Stimulated activated naive B cell treated with anti-CD40 and anti-IgM and Interleukin-4, amounts not matched to agents 10 μg/mL and 1 μg/mL and 100 μg/mL, for 72 hours (primary cell): ENCODE results near the gene CCDC71.

ENCODE experiments used
- ATAC-seq, 2 donors: fragments of 150-1000 bp; cut with Tn5 transposase; replicated peaks; 2 replicates each; pipeline ENCODE4 v1.10.0; 2021; ENCODE audit warnings: moderate library complexity in 1 of 2
- DNase-seq: peaks from one replicate; pipeline ENCODE4 v3.0.0; 2021
- H3K27ac Mint-ChIP-seq: one replicate; pipeline ENCODE4 v1.8.0; 2022; ENCODE audit warnings: mild to moderate bottlenecking, mixed read lengths
- H3K27me3 Mint-ChIP-seq, 2 donors: one replicate each; pipeline ENCODE4 v1.8.0; 2022; ENCODE audit warnings: mixed read lengths in 2 of 2
- H3K36me3 Mint-ChIP-seq, 2 donors: one replicate each; pipeline ENCODE4 v1.8.0; 2022; ENCODE audit warnings: mixed read lengths in 2 of 2, mild to moderate bottlenecking in 1 of 2
- H3K4me1 Mint-ChIP-seq, 2 donors: one replicate each; pipeline ENCODE4 v1.8.0; 2022; ENCODE audit warnings: mixed read lengths in 2 of 2, mild to moderate bottlenecking in 1 of 2
- H3K4me3 Mint-ChIP-seq, 2 donors: one replicate each; pipeline ENCODE4 v1.8.0; 2022; ENCODE audit warnings: mild to moderate bottlenecking in 2 of 2, mixed read lengths in 2 of 2, moderate library complexity in 1 of 2
- H3K9me3 Mint-ChIP-seq, 2 donors: one replicate each; pipeline ENCODE4 v1.8.0; 2022; ENCODE audit warnings: mixed read lengths in 2 of 2, mild to moderate bottlenecking in 1 of 2

The CCDC71 gene

DNA sequence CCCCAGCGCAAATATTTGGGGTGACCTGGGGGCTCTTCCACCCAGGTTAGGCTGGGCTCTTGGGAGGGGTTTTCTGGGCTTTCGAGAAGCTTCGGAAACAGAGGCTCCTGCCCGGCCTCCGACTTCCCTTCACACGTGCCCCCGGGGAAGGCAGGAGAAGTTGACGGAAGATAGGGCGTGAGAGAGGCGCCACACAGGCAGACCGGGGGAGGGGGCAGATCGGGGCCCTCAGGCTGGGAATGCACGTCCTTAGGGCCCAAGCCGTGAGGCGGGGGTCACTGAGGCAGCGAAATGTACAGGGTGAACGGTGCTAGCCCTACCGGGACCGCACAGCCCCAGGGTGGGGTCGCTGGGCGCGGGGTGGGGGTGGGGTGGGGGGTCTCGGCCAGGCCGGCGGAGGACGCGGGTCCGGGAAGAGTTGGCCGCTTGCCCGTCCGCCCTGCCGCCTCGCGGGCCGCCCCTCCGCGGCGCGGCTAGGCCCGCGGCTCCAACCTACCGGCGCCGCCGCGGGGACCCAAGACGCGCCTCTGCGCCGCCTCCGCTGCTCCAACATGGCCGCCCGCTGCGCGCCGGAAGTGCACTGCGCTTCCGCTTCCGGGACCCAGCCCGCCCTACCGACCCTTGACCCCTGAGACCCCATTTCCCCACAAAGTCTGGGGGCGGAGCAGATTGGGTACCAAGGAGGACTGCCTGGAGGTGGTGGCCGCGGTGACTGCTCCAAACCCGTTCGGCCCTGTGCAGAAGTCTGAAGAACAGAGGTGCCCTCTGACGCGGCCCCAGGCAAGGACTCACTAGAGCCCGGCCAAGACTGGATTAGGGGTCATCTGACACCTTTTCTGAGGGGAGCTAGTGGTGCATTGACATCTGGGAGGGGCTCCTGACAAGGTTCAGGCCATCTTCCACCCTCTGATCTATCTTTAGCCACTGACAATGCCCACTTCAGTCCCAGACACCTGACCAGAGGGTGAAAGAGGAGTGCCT is at the start of gene CCDC71:
TSS of gene CCDC71 (minus strand) at position 561 of the 981 bp plus-strand sequence. CDS start 2,123 bp downstream, outside the sequence.
- Mint-ChIP-seq H3K4me1 (peaks cover 28 to 44% of the 10 kb centered on the region in 2 donors), H3K9me3 (no peaks in the 10 kb centered on the region), H3K27ac (peak within 1 kb of the TSS; percentile 98), H3K27me3 (peaks cover 0 to 5% of the 10 kb centered on the region in 2 donors), H3K36me3 (peaks cover 13 to 39% of the 10 kb centered on the region in 2 donors), H3K4me3 (peak within 1 kb of the TSS; percentile 93 to 99)
- peak; percentile 73 for DNase-seq
- ATAC-seq: peak; percentile 88 to 89

DNA sequence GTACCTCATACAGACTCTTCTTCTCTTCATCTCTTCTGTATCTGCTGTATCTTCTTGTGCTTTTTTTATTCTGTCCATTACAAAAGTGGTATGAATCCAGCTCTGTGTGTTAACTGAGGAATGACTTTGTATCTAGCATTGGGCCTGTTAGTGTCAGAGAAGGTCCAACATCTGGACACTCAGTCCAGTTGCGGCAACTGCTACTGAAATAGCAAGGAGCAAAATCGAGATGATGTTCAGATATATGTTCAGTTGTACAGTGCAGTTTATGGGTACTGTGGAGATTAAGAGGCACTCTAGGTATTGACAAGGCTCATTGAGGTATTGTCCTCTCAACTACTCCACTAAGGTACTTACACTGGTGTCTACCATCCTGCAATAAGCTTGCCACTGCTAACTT is 47.9 kb upstream of the CCDC71 start:
- no peaks in the 10 kb centered on the region for H3K4me1 Mint-ChIP-seq
- DNase-seq (no peak), ATAC-seq (no peak)
- H3K36me3 Mint-ChIP-seq: no peaks in the 10 kb centered on the region
- peaks cover 0 to 2% of the 10 kb centered on the region in 2 donors for H3K9me3 Mint-ChIP-seq
- H3K4me3 Mint-ChIP-seq: no peak overlapping the region
- peaks cover 10% of the 10 kb centered on the region in 2 donors for H3K27me3 Mint-ChIP-seq
- no peak overlapping the region for H3K27ac Mint-ChIP-seq

DNA sequence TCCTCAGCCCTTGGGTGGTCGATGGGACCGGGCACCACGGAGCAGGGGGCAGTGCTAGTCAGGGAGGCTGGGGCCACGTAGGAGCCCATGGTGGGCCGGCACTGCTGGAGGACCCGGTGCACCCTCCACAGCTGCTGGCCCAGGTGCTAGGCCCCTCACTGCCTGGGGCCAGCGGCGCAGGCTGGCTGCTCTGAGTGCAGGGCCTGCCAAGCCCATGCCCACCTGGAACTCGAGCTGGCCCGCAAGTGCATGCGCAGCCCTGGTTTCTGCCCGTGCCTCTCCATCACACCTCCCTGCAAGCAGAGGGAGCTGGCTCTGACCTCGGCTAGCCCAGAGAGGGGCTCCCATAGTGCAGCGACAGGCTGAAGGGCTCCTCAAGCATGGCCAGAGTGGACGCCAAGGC is 47.4 kb upstream of the CCDC71 start:
- Mint-ChIP-seq H3K4me3 (no peak overlapping the region), H3K36me3 (no peaks in the 10 kb centered on the region), H3K27ac (no peak overlapping the region), H3K4me1 (no peaks in the 10 kb centered on the region), H3K9me3 (peaks cover 0 to 2% of the 10 kb centered on the region in 2 donors), H3K27me3 (peaks cover 10 to 13% of the 10 kb centered on the region in 2 donors)
- no peak for ATAC-seq
- DNase-seq: no peak

DNA sequence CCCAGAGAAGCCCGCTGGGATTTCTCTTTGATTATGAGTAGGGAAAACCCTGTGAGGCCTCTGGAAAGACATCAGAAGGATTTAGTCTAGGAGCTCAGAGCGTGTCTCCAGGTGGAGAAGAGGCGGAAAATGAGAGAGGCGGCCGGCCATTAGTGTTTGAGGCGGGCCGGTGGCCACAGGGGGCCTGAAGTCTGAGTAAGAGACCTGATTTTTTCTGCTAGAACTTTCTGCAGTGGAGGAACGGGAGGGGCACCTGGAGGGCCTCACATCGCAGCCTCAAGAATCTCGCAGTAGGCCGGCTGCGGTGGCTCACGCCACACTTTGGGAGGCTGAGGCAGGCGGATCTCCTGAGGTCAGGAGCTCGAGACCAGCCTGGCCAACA is 33.8 kb upstream of the CCDC71 start:
- Mint-ChIP-seq H3K4me3 (no peak overlapping the region), H3K27ac (no peak overlapping the region), H3K27me3 (peaks cover 18 to 40% of the 10 kb centered on the region in 2 donors), H3K9me3 (no peaks in the 10 kb centered on the region), H3K4me1 (peaks cover 0 to 10% of the 10 kb centered on the region in 2 donors), H3K36me3 (peaks cover 0 to 1% of the 10 kb centered on the region in 2 donors)
- DNase-seq: no peak
- no peak for ATAC-seq

DNA sequence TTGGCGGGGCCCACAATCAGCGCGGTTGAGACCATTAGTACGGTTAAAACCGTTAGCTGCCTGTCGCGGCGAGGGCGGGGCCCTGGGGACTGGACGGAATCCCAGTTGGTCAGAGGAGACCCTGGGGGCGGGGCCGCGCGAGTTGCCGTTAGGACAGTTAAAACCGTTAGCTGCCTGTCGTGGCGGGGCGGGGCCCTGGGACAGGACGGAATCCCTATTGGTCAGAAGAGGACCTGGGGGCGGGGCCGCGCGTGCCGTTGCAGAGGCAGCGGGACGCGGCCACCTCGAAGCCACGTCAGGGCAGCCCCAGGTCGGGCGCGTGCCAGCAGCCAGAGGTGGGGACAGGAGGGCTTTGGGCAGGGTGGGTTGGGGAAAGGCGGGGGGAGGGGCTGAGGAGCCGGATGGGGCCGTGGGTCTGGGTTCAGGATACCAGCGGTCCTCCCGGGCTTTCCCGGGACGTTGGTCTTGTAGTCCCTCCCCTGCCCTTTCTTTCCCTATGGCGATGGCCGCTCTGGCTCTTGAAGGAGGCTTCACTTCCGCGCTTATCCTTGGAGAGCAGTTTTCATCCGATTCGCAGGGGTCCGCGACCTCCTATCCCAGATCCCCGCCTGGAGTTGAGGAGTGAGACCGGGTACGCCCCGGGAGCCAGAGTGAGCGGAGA is 33.2 kb upstream of the CCDC71 start:
- Mint-ChIP-seq H3K4me1 (peaks cover 0 to 10% of the 10 kb centered on the region in 2 donors), H3K27ac (no peak overlapping the region), H3K36me3 (peaks cover 0 to 1% of the 10 kb centered on the region in 2 donors), H3K9me3 (no peaks in the 10 kb centered on the region), H3K4me3 (peak overlapping the region in 1 of 2 donors; percentile 0), H3K27me3 (peaks cover 18 to 36% of the 10 kb centered on the region in 2 donors)
- DNase-seq (no peak), ATAC-seq (no peak)

DNA sequence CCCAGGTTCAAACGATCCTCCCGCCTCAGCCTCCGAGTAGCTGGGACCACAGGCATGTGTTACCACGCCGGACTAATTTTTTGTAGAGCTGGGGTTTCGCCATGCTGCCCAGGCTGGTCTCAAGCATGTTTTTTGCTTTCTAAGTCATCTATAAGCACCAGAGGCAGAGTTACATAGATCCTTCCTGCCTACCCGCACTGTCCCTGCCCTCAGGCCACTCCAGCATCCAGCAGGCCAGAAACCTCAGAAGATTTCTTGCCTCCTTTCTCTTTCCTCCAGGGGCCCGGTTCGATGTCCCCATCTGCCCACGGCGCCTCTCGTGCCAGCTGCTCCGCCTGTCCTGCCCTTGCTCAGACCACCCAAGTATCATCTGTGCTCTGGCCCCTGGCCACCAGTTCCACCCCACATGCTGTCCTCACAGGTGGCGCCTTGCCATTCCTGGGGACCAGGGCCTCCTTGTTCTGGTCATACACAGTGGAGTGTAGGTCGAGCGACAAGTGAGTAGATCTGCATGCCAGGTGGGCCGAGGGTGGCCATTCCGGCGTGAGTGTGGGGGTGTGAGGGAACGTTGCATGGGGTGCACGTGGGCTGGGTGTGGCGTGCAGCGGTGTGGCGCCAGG is 32.6 kb upstream of the CCDC71 start:
- DNase-seq: no peak
- ATAC-seq: no peak
- peak overlapping the region in 1 of 2 donors; percentile 0 for H3K4me3 Mint-ChIP-seq
- H3K27me3 Mint-ChIP-seq: peaks cover 18 to 34% of the 10 kb centered on the region in 2 donors
- peaks cover 0 to 10% of the 10 kb centered on the region in 2 donors for H3K4me1 Mint-ChIP-seq
- H3K9me3 Mint-ChIP-seq: no peaks in the 10 kb centered on the region
- H3K27ac Mint-ChIP-seq: no peak overlapping the region
- H3K36me3 Mint-ChIP-seq: peaks cover 0 to 1% of the 10 kb centered on the region in 2 donors

DNA sequence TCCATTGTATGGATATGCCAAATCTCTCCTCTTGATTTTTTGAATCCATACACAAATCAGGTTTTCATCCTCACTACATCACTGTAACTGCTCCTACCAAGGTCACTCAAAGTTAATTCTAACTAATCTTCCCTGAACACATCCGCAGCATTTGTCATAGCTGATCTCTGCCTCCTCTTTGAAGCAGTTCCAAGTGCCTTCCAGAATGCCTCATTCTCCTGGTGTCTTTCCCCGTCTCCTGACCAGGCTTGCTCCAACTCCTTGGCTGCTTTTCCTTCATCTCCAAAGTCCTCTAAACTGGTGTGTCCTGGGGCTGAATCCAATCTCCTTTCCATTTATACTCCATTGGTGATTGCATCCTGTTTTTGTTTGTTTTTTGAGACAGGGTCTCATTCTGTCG is 32.0 kb upstream of the CCDC71 start:
- H3K27me3 Mint-ChIP-seq: peaks cover 18 to 28% of the 10 kb centered on the region in 2 donors
- no peak for DNase-seq
- H3K9me3 Mint-ChIP-seq: no peaks in the 10 kb centered on the region
- peaks cover 0 to 1% of the 10 kb centered on the region in 2 donors for H3K36me3 Mint-ChIP-seq
- peaks cover 0 to 10% of the 10 kb centered on the region in 2 donors for H3K4me1 Mint-ChIP-seq
- H3K27ac Mint-ChIP-seq: no peak overlapping the region
- no peak for ATAC-seq
- no peak overlapping the region for H3K4me3 Mint-ChIP-seq

DNA sequence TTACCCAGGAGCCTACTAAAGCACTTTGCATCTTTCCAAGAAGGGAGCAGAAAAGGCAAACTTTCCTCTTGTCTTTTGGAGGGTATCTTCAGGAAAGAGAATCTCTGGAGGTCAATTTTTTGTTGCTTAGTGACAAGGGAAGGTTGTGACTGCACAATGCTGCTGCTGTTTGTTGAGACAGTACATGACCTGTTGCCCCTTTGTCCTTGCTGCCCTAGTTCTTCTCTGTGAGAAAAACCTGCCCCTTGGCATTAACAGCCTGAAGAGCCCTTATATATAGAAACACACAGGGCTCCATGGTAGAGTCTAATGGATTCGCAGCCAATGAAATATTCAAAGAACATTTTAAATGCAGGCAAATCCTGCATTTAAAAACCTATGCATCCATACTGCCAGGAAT is 25.6 kb upstream of the CCDC71 start:
- DNase-seq (no peak), ATAC-seq (no peak)
- no peak overlapping the region for H3K27ac Mint-ChIP-seq
- H3K4me3 Mint-ChIP-seq: no peak overlapping the region
- no peaks in the 10 kb centered on the region for H3K36me3 Mint-ChIP-seq
- no peaks in the 10 kb centered on the region for H3K9me3 Mint-ChIP-seq
- no peaks in the 10 kb centered on the region for H3K4me1 Mint-ChIP-seq
- peaks cover 5 to 22% of the 10 kb centered on the region in 2 donors for H3K27me3 Mint-ChIP-seq

DNA sequence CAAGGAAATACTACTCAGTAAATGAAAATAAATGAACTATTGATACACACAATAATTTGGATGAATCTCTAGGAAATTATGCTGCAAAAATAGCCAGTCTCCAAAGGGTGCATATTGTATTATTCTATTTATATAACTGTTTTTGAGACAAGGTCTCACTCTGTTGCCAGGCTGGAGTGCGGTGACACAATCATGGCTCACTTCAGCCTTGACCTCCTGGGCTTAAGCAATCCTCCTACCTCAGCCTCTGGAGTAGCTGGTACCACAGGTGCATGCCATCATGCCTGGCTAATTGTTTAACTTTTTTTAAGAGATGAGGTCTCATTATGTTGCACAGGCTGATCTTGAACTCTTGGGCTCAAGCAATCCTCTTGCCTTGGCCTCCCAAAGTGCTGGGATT is 17.7 kb upstream of the CCDC71 start:
- Mint-ChIP-seq H3K9me3 (no peaks in the 10 kb centered on the region), H3K27ac (no peak overlapping the region), H3K27me3 (peaks cover 16 to 25% of the 10 kb centered on the region in 2 donors), H3K36me3 (no peaks in the 10 kb centered on the region), H3K4me1 (no peaks in the 10 kb centered on the region), H3K4me3 (no peak overlapping the region)
- ATAC-seq (no peak), DNase-seq (no peak)

DNA sequence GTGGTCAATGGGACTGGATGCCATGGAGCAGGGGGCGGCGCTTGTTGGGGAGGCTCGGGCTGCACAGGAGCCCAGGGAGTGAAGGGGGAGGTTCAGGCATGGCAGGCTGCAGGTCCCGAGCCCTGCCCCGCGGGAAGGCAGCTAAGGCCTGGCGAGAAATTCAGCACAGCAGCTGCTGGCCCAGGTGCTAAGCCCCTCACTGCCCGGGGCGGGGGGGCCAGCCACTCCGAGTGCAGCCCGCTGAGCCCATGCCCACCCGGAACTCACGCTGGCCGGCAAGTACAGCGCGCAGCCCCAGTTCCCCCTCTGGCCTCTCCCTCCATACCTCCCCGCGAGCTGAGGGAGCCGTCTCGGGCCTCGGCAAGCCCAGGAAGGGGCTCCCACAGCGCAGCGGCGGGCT is 16.6 kb upstream of the CCDC71 start:
- Mint-ChIP-seq H3K9me3 (no peaks in the 10 kb centered on the region), H3K27me3 (peaks cover 18 to 37% of the 10 kb centered on the region in 2 donors), H3K36me3 (no peaks in the 10 kb centered on the region), H3K4me1 (no peaks in the 10 kb centered on the region), H3K4me3 (no peak overlapping the region), H3K27ac (no peak overlapping the region)
- DNase-seq (no peak), ATAC-seq (no peak)

DNA sequence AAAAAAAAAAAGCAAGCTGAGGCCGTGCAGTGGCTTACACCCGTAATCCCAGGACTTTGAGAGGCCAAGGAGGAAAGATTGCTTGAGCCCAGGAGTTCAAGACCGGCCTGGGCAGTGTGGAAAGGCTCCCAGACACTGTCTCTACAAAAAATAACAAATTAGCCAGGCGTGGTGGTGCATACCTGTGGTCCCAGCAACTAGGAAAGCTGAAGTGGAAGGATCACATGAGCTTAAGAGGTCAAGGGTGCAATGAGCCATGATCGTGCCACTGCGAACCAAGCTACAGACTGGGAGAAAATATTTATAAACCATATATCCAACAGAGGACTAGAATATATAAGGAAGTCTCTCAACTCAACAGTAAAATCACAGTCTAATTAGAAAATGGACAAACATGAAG is 15.2 kb upstream of the CCDC71 start:
- Mint-ChIP-seq H3K27me3 (peaks cover 13 to 40% of the 10 kb centered on the region in 2 donors), H3K9me3 (no peaks in the 10 kb centered on the region), H3K4me1 (peaks cover 5 to 8% of the 10 kb centered on the region in 2 donors), H3K27ac (no peak overlapping the region), H3K36me3 (no peaks in the 10 kb centered on the region), H3K4me3 (no peak overlapping the region)
- DNase-seq (no peak), ATAC-seq (no peak)

DNA sequence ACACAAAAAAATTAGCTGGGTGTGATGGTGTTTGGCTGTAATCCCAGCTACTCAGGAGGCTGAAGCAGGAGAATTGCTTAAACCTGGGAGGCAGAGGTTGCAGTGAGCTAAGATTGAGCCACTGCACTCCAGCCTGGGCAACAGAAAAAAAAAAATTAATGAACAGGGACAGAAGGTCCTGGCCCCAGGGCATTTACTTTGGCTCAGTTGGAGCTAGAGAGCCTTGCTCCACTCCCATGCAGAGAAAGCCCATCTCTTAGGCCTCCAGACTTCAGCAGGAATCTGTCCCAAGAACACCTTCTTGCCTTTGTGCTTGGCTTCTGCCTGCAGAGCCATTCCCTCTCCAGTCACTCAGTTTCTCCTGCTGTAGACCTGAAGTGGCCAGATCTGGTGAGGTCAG is 14.0 kb upstream of the CCDC71 start:
- Mint-ChIP-seq H3K36me3 (no peaks in the 10 kb centered on the region), H3K27me3 (peaks cover 13 to 39% of the 10 kb centered on the region in 2 donors), H3K9me3 (no peaks in the 10 kb centered on the region), H3K4me3 (no peak overlapping the region), H3K4me1 (peaks cover 5 to 8% of the 10 kb centered on the region in 2 donors), H3K27ac (no peak overlapping the region)
- DNase-seq: no peak
- no peak for ATAC-seq

DNA sequence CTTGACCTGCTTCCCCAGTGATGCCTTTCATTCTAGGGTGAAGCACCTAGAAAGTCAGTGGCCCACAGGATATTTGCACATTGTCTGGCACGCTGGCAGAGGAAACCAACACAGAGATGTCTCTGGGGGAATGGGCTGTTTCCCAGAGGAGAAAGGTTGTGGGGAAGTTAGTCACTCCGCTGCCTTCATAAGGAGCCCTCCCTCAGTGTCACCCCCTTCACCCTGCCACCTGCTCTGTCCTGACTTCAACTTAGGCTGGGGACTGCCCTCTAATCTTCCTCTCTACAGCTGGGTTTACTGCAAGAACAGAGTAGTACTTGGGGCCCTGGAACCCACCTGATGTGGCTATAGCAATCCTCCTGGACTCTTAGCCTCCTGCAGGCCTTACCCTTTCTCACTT is 10.9 kb upstream of the CCDC71 start:
- peak; percentile 34 to 67 for ATAC-seq
- no peaks in the 10 kb centered on the region for H3K36me3 Mint-ChIP-seq
- peaks cover 5 to 9% of the 10 kb centered on the region in 2 donors for H3K4me1 Mint-ChIP-seq
- no peaks in the 10 kb centered on the region for H3K9me3 Mint-ChIP-seq
- H3K27me3 Mint-ChIP-seq: peaks cover 10 to 39% of the 10 kb centered on the region in 2 donors
- no peak overlapping the region for H3K4me3 Mint-ChIP-seq
- DNase-seq: no peak
- no peak overlapping the region for H3K27ac Mint-ChIP-seq

DNA sequence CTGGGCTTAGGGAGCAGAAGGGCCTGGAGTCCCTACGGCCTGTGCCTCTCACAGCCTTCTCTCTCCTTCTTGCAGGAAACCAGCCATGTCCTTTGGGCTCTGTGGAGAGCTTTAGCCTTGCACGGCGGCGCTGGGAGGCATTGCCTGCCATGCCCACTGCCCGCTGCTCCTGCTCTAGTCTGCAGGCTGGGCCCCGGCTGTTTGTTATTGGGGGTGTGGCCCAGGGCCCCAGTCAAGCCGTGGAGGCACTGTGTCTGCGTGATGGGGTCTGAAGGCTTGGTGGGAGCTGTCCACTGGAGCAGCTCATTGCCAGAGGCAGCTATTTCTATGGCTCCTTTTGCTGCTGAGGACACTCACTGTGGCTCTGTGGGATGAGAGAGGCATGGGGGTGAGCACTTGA is 9.4 kb upstream of the CCDC71 start:
- peaks cover 10 to 29% of the 10 kb centered on the region in 2 donors for H3K27me3 Mint-ChIP-seq
- DNase-seq (no peak), ATAC-seq (no peak)
- H3K4me1 Mint-ChIP-seq: peaks cover 12 to 22% of the 10 kb centered on the region in 2 donors
- H3K36me3 Mint-ChIP-seq: no peaks in the 10 kb centered on the region
- no peak overlapping the region for H3K27ac Mint-ChIP-seq
- H3K4me3 Mint-ChIP-seq: no peak overlapping the region
- H3K9me3 Mint-ChIP-seq: no peaks in the 10 kb centered on the region
